ENCODE data around the gene PHYKPL. TPM values are rescaled to one million over a fixed set of nuclear protein-coding genes. Genes with fewer than 3 reads are reported as not detected.
"Not testable (repeated sequence)": the region's sequence is repeated elsewhere in the genome, so short reads cannot be mapped to it uniquely, and the experiment has no call there.

The PHYKPL gene
- total RNA-seq, 1 experiment from 2014 or later: 53.7 TPM

GRCh38 chr5:178209334-178210072 lies 23.1 kb downstream of the PHYKPL start:
- DNase-seq (ENCODE audit: extremely low read depth, low read depth): no peak

GRCh38 chr5:178208540-178209227 lies 23.9 kb downstream of the PHYKPL start:
- no peak for DNase-seq (ENCODE audit: extremely low read depth, low read depth)

DNA sequence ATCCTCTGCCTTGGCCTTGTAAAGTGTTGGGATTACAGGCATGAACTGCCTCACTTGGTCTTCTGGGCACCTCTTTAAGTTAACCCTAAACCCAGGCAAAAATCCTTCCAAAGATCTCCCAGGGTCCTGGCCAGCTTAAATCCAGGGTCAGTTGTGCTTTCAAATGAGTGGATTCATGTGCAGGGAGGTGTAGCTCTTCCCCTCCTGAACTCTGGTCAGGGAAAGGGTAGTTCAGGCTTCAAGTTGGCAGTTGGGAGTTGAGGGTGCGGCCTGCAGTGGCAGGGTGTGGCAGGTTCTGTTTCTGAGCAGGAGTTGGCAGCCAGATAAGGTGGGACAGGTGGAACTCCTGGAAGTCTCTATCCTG lies 24.7 kb downstream of the PHYKPL start:
- DNase-seq (ENCODE audit: extremely low read depth, low read depth): no peak

- DNase-seq (ENCODE audit: extremely low read depth, low read depth): no peak
Observed at GRCh38 chr5:178207183-178207916, 25.3 kb downstream of the PHYKPL start.

DNA sequence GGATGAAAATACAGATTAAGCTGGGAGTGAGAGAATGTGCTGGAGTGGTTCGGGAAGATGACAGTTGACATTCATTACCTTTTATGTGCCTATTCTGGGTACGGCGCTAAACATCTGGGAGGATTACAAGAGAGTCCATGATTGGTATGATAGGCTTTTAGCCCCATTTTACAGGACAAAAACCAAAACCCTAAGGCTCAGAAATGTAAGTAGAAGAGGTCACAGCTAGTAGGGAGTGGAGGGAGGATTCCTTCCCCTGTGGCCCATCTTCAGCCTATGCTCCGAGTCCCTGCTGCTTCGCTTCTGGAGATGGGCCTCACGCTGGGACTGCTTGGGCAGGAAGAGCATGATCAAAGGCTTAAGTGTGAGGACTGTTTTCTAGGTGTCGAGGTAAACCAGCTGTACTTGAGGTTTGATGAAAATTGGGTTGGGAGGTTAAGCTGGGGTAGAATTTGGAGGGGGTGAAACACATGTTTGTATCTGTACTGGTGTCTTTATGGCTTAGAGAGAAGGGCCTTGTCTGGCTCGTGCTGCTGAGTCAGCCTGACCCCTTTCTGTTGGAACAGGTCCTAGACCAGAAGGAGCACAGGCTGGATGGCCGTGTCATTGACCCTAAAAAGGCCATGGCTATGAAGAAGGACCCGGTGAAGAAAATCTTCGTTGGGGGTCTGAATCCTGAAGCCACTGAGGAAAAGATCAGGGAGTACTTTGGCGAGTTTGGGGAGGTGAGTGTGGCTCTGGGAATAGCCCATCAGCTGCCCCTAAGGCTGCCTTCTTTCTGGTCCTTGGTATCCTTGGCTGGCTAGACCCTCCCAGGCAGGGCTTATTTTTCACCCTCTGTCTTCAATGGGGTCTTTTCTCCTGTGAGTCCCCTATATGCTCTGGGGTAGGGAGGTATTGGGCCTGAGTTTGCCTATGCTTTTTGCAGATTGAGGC lies 26.2 kb downstream of the PHYKPL start:
- no peak for DNase-seq (ENCODE audit: extremely low read depth, low read depth)

- DNase-seq (ENCODE audit: extremely low read depth, low read depth): no peak
Observed at GRCh38 chr5:178205749-178206047, 26.9 kb downstream of the PHYKPL start.

- DNase-seq (ENCODE audit: extremely low read depth, low read depth): peak; percentile 68
Observed at GRCh38 chr5:178204935-178205748, 27.5 kb downstream of the PHYKPL start.

GRCh38 chr5:178204182-178204934 lies 28.2 kb downstream of the PHYKPL start, which contains the start of gene HNRNPAB:
Gene HNRNPAB, plus strand, starts transcription at chr5:178204533. Its CDS starts 305 bp downstream, at chr5:178204838.
- peak; percentile 96 for DNase-seq (ENCODE audit: extremely low read depth, low read depth)

GRCh38 chr5:178203670-178204181 lies 28.9 kb downstream of the PHYKPL start:
- DNase-seq (ENCODE audit: extremely low read depth, low read depth): no peak

- DNase-seq (ENCODE audit: extremely low read depth, low read depth): no peak
Observed at GRCh38 chr5:178202541-178202940, 30.1 kb downstream of the PHYKPL start.

GRCh38 chr5:178201927-178202235 lies 30.7 kb downstream of the PHYKPL start:
- no peak for DNase-seq (ENCODE audit: extremely low read depth, low read depth)

- DNase-seq (ENCODE audit: extremely low read depth, low read depth): no peak
Observed at GRCh38 chr5:178201221-178201926, 31.2 kb downstream of the PHYKPL start.

- DNase-seq (ENCODE audit: extremely low read depth, low read depth): no peak
Observed at GRCh38 chr5:178199581-178200434, 32.8 kb downstream of the PHYKPL start.

DNA sequence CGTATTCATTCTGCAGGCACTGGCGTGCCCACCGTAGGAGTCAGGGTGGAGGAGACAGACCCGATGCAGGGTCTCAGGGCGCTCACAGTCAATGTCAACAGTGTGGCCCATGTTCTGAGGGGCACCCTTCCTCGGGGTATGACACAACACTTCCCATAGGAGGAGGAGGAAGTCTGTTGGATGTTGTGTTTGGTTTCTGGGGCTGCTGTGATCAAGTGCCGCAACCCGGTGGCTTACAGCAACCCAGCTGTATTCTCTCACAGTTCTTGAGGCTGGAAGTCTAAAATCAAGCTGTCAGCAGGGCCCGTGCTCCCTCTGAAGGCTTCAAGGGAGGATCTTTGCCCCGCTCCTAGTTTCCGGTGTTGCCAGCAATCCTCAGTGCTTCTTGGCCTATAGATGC lies 33.9 kb downstream of the PHYKPL start:
- no peak for DNase-seq (ENCODE audit: extremely low read depth, low read depth)

- not testable (repeated sequence) for DNase-seq (ENCODE audit: extremely low read depth, low read depth)
Observed at GRCh38 chr5:178198151-178198550, 34.5 kb downstream of the PHYKPL start.

DNA sequence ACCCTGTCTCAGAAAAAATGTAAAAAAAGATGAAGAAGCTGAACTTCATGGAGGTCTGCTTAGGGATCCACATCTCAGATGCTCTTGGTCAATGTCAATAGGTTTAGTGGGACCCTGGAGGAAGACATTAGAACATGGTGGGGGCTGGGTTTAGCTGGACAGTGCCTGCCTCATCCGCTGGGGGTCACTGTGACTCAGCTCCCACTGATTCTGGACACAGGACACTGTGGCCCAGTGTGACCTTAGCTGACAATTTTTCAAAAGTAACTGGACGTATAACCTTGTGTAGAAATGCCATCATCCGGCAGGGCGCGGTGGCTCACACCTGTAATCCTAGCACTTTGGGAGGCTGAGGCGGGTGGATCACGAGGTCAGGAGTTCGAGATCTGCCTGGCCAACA lies 35.6 kb downstream of the PHYKPL start:
- no peak for DNase-seq (ENCODE audit: extremely low read depth, low read depth)

DNA sequence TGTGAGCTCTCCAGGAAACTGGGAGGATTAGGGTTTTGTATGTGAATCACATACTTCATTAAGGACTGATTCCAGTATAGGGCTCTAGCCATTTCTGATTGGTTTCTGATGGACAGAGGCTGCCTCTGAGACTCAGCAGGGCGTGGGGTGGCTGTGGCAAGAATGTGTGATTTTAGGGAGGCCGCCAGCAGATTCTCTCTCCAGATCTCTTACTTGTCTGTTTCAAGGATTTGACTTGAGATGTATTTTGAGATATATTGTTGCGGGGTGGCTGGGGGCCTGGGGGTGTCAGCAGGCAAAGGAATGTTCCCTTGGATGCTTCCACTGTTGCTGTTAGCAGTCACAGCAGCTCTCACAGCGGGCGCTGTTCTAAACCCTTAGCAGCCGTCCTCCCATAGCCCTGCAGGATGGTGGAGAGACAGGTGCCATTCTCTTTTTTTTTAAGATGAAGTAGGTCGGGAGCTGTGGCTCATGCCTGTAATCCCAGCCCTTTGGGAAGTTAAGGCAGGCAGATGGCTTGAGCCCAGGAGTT lies 36.3 kb downstream of the PHYKPL start:
- DNase-seq (ENCODE audit: extremely low read depth, low read depth): no peak

Measured in NCI-H460 (cell line).